22Rv1 (cell line): ENCODE measurements around the gene IQGAP1.

ENCODE experiments used
- CTCF ChIP-seq: fragments of 450-650 bp; IDR thresholded peaks from 2 replicates; pipeline ENCODE4 v1.5.1; 2017; ENCODE audit warnings: mild to moderate bottlenecking
- ZFX ChIP-seq: fragments of 450-650 bp; IDR thresholded peaks from 2 replicates; pipeline ENCODE4 v1.6.1; 2017; ENCODE audit warnings: antibody characterized with exemption, borderline replicate concordance

GRCh38 chr15:90419738-90420406 is 31.8 kb downstream of the IQGAP1 start:
- TF ChIP-seq CTCF (no peak), ZFX (no peak)
